HUES48 (cell line): ENCODE measurements around the gene EPN2.

Experiments
- H3K27ac ChIP-seq: one replicate; pipeline ENCODE4 v1.7.0; 2013; ENCODE audit warnings: low read depth, low read length, inconsistent platforms
- H3K27me3 ChIP-seq: 2 replicates; pipeline ENCODE4 v1.6.1; 2013; ENCODE audit warnings: mild to moderate bottlenecking, low read length; ENCODE audit not compliant: control insufficient read depth, insufficient read depth
- H3K36me3 ChIP-seq: 2 replicates; pipeline ENCODE4 v1.6.1; 2013; ENCODE audit warnings: low read length; ENCODE audit not compliant: control insufficient read depth, insufficient read depth
- H3K4me1 ChIP-seq: 2 replicates; pipeline ENCODE4 v1.6.1; 2013; ENCODE audit warnings: mild to moderate bottlenecking, low read length; ENCODE audit not compliant: control insufficient read depth, insufficient read depth
- H3K4me3 ChIP-seq: 2 replicates; pipeline ENCODE4 v1.5.1; 2013; ENCODE audit warnings: mild to moderate bottlenecking, low read depth, low read length
- H3K9ac ChIP-seq: 2 replicates; pipeline ENCODE4 v1.6.1; 2013; ENCODE audit warnings: mild to moderate bottlenecking, low read depth, low read length, moderate library complexity
- H3K9me3 ChIP-seq: 2 replicates; pipeline ENCODE4 v1.6.1; 2013; ENCODE audit warnings: low read length; ENCODE audit not compliant: control insufficient read depth, insufficient read depth

Gene EPN2

DNA sequence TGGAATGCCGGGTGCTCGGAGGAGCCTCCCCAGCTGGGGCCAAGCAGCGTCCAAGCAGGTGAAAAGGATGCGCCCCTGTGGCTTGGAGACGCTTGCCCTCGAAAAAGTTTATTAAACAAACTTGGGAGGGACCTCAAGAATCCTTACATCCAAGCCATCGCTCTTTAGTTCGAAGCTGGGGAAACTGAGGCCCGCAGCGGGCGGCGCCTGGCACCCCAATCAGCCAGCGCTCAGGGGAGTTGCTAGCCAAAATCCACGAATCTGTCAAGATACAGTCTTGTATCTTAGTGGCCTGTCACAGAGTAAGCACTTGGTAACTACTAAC, 125.9 kb downstream of the EPN2 start:
- H3K9me3 ChIP-seq, result no peaks in the 10 kb centered on the region
- H3K9ac ChIP-seq, result no peak overlapping the region
- H3K27ac ChIP-seq, result peak overlapping the region; percentile 64
- peaks cover 4% of the 10 kb centered on the region for H3K4me1 ChIP-seq
- peak overlapping the region; percentile 85; the same call in 1 of the 2 replicates for H3K4me3 ChIP-seq
- 0 out of 2 replicates have a peak, but pooled peaks cover 2% of the 10 kb centered on the region for H3K27me3 ChIP-seq
- H3K36me3 ChIP-seq, result peaks cover 11% of the 10 kb centered on the region; the same call in 1 of the 2 replicates

DNA sequence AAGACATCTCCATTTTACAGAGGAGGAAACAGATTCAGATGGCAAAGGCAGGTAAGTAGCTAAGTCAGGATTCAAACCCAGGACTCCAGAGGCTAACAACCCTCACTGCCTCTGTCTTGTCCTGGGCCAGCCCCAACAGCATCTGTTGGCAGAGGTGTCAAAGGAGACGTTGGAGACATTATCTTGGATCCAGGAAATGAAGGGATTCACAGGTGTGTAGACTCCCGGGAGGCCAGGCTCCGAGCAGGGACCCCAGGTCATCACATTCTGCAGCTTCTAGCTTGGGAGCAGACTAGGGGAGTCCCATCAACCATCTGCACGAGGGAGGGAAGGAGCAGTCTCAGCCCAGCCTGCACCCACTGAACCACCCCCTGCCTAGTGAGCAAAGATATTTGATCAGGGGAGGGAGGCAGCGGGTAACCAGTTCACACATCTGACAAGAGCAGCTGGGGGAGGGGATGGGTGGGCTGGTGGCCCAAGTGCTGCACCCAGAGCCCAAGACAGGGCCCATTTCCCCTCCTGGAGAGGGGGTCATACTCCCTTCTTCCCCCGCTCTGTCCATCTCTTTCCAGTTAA, 126.4 kb downstream of the EPN2 start:
- H3K36me3 ChIP-seq, result peaks cover 6% of the 10 kb centered on the region; the same call in 1 of the 2 replicates
- no peak overlapping the region for H3K4me3 ChIP-seq
- no peaks in the 10 kb centered on the region for H3K9me3 ChIP-seq
- no peak overlapping the region for H3K27ac ChIP-seq
- no peak overlapping the region for H3K9ac ChIP-seq
- H3K27me3 ChIP-seq, result 0 out of 2 replicates have a peak, but pooled peaks cover 2% of the 10 kb centered on the region
- peaks cover 4% of the 10 kb centered on the region for H3K4me1 ChIP-seq

DNA sequence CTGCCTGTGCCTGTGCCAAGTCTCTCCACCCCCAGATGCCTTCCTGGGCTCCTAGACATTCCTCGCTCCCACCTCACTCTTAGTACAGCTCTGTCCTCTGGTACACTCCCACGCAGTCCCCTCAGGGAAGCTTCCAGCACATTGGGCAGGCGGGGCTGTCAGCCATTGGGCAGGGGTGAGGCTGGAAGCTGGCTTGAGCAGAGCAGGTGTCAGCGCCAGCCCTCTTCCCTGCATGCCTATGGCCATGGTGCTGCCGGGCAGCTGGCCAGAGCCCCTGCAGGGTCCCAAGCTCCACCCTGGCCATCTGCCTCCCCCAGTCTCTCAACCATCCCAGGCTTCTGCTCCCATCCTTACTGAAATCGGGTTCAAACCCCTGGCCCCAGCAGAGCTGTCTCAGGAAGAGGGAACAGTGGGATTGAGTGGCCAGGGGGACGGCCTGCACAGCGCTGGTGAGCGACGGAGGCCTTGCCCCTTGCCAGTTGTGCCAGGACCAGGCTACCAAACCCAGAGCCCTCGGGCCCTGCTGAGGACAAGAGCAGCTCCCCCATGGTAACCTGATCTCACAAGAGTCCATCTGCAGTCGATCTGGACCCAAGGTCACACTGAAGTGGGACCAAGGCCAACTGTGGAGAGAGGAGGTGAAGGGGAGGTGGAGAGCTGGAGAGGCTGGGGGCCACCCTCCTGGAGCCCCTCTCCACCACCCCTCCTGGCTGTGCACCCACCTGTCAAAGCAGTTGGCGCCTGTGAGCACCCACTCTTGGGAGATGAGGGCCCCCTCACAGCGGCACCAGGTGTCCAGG, 127.7 kb downstream of the EPN2 start:
- Histone ChIP-seq H3K9ac (no peak overlapping the region), H3K4me3 (no peak overlapping the region), H3K4me1 (peaks cover 4% of the 10 kb centered on the region), H3K36me3 (no peaks in the 10 kb centered on the region), H3K27me3 (0 out of 2 replicates have a peak, but pooled peaks cover 2% of the 10 kb centered on the region), H3K9me3 (no peaks in the 10 kb centered on the region), H3K27ac (no peak overlapping the region)

DNA sequence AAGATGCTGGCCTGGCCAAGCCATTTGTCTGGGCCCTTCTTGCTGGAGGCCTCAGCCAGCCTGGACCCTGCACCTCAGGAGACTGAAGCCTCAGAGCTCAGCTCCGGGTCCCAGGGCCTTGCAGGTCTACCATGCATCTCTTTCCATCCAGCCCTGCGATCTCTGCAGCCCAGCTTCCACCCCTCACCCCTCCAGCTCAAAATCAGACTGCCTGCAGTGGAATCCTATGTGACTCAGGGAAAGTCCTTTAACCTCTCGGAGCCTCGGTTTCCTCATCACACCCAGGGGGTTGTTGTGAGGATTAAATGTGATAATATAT, 128.3 kb downstream of the EPN2 start:
- no peak overlapping the region for H3K9ac ChIP-seq
- H3K27me3 ChIP-seq, result 0 out of 2 replicates have a peak, but pooled peaks cover 2% of the 10 kb centered on the region
- H3K4me3 ChIP-seq, result no peak overlapping the region
- H3K27ac ChIP-seq, result no peak overlapping the region
- no peaks in the 10 kb centered on the region for H3K36me3 ChIP-seq
- peaks cover 4% of the 10 kb centered on the region for H3K4me1 ChIP-seq
- H3K9me3 ChIP-seq, result no peaks in the 10 kb centered on the region

DNA sequence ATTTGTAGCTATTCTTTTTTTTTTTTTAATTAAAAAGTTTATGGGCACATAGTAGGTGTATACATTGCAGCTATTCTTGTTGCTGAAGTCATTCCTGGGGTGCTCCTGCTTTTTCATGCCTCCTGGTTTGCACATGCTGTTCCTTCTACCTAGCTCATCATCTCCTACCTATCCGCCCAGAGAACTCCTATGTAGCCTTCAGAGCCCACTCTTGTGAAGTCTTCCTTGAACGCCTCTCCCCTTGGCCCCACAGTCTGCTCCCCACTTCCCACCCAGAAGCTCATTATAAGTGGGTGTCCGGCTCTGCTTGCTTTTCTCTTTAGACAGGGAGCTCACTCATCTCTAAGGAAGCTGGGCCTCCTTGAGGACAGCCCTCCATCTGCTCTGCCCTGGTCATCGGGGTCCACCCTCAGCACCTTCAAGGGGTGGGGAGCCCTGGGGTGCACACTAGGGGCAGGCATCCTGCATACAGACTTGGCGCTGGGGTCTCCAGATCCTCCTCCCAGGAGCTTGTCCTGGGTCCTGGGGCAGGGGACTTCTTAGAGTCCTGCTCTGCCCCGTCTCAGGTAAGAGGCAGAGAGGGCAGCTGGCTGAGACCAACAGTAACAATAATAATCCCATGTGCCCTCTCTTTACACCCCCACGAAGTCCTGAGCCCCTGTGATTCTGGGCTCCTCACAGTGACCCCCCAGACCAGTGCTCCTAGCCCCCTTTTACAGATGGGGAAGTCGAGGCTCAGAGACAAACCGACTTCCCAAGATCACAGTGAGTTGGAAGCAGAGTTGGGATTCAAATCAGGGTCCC, 128.9 kb downstream of the EPN2 start:
- Histone ChIP-seq H3K9me3 (no peaks in the 10 kb centered on the region), H3K36me3 (no peaks in the 10 kb centered on the region), H3K27me3 (0 out of 2 replicates have a peak, but pooled peaks cover 2% of the 10 kb centered on the region), H3K27ac (no peak overlapping the region), H3K4me3 (no peak overlapping the region), H3K4me1 (peaks cover 4% of the 10 kb centered on the region), H3K9ac (no peak overlapping the region)

DNA sequence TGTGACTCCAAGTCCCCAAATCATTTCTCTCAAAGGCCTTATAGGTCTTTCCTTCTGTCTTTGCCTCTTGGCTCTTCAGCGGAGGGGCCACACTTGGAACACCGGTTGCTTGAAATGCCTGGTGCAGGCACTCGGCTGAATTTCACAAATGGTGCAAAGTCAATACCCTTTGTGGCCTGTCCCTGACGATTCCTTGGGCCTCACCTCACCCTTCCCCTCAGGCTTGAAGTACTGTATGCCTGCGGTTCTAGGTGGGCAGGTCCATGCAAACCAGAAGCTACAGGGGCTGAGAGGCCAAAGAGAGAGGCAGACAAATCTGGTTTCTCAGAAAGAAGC, 129.4 kb downstream of the EPN2 start:
- Histone ChIP-seq H3K9ac (no peak overlapping the region), H3K9me3 (no peaks in the 10 kb centered on the region), H3K4me1 (peaks cover 4% of the 10 kb centered on the region), H3K36me3 (no peaks in the 10 kb centered on the region), H3K4me3 (no peak overlapping the region), H3K27ac (no peak overlapping the region), H3K27me3 (0 out of 2 replicates have a peak, but pooled peaks cover 2% of the 10 kb centered on the region)

DNA sequence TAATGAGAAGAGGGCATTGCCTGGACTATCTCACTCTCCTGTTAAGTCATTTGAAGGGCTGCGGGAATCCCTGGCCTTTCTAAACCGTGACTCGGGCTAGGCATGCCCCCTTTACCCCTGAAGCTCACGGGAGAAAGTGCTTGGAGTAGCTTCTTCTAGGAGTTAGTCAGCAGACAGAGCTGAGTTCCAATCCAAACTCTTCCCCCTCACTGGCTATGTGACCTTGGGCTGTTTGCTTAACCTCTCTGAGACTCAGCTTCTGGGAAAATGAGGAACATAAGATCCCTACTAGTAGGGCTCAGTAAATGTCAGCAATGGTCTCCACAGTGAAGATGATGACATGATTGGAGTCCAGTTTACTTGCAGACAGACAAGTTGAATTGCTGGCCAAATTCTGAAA, 131.1 kb downstream of the EPN2 start:
- no peak overlapping the region for H3K27ac ChIP-seq
- H3K4me1 ChIP-seq, result no peaks in the 10 kb centered on the region

DNA sequence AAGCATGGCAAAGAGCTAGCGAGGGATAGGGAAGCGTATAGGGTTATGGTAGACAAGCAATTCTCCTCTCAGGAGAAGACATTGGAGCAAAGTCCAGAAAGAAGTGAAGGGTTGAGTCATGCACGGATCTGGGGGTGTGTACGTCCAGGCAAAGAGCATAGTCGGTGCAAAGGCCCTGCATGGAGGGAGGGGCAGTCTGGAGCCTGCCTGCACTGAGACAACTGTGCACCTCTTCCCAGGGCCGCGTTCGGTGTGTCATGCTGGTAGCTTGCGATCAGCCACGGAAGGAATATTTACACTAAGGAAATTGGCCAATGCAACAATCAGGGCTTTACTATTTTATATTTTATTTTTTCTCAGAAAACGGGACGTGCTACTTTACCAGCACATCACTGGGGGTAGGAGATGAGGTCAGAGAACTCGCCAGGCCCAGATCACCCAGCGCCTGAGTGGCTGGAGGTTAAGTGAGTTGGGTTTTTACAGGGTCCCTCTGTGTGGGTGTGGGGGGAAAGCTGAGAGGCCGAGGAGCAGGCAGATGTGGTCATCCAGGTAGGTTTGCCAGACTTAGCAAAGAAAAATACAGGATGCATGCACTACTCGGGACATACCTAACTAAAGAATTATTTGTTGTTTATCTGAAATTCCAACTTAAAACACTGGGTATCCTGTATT, 132.1 kb downstream of the EPN2 start:
- H3K4me3 ChIP-seq, result no peak overlapping the region
- no peaks in the 10 kb centered on the region for H3K9me3 ChIP-seq
- no peaks in the 10 kb centered on the region for H3K4me1 ChIP-seq
- no peaks in the 10 kb centered on the region for H3K36me3 ChIP-seq
- H3K27me3 ChIP-seq, result no peaks in the 10 kb centered on the region
- no peak overlapping the region for H3K27ac ChIP-seq
- H3K9ac ChIP-seq, result no peak overlapping the region

More for the DNA sequence above, 131.1 kb downstream of the EPN2 start:
- Histone ChIP-seq H3K9me3 (no peaks in the 10 kb centered on the region), H3K36me3 (no peaks in the 10 kb centered on the region), H3K27me3 (0 out of 2 replicates have a peak, but pooled peaks cover 2% of the 10 kb centered on the region), H3K9ac (no peak overlapping the region), H3K4me3 (no peak overlapping the region)

DNA sequence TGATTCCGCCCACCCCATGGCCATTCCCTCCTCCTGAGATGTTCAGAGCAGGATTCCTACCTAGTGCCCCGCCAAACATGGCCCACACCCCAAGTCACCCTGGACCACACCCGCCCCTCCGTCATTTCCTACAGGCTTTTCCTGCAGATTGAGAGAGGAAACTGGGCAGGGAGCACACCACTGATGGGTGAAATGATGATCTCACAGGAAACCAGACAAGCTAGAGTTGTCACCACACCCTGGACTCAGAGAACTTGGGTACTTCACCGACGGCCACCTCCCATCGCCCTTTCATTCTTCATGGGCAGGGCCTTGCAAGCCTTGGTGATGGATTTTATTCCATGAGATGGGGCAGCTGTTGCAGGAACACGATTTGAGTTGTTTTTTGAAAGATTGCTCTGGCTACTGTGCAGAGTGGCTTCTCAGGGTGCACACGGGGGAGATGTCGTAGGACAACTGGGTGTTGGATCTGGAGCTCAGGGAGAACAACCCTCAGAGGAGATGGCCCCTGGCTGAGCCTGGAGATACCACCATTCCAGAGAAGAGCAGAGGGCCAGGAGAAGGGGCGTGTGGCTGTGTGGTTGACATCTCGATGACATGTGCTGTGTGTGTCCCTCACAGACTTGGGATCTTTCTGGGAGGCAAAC, 132.8 kb downstream of the EPN2 start:
- H3K9ac ChIP-seq, result no peak overlapping the region
- H3K9me3 ChIP-seq, result no peaks in the 10 kb centered on the region
- H3K27ac ChIP-seq, result no peak overlapping the region
- H3K4me1 ChIP-seq, result no peaks in the 10 kb centered on the region
- H3K27me3 ChIP-seq, result no peaks in the 10 kb centered on the region
- H3K4me3 ChIP-seq, result no peak overlapping the region
- H3K36me3 ChIP-seq, result no peaks in the 10 kb centered on the region

DNA sequence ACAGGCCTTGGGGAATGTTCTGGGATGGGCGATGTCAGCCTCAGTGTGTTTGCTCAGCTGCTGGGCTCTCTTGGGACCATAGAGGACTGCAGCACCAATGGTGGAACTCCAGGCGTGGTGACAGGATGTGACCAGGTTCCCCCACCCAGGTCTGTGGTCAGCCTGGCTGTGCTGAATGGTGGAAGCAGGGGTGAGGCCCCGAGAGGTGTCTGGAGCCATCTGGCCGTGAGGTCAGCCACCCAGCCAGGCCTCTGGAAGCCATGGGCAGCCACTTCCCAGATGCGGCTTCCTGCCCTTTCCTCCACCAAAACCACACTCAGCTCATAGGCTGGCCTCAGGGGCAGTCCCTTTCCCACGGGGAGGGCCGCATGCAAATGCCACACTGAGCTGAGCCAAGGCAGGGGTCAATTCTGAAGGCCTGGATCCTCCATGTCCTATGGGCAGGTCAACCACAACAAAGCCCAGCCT, 133.4 kb downstream of the EPN2 start:
- no peaks in the 10 kb centered on the region for H3K4me1 ChIP-seq
- no peaks in the 10 kb centered on the region for H3K27me3 ChIP-seq
- H3K9me3 ChIP-seq, result no peaks in the 10 kb centered on the region

More for the DNA sequence above, 133.4 kb downstream of the EPN2 start:
- Histone ChIP-seq H3K9ac (no peak overlapping the region), H3K36me3 (no peaks in the 10 kb centered on the region), H3K27ac (no peak overlapping the region), H3K4me3 (no peak overlapping the region)
